ENCODE measurements around the gene DNAJC17. TPM values are rescaled to one million over a fixed set of nuclear protein-coding genes. Genes with fewer than 3 reads are reported as not detected.

The DNAJC17 gene
- polyA plus RNA-seq, 2 of the 4 experiments (the other 2 are of a cell fraction): 22.3 to 24.4 TPM

DNA sequence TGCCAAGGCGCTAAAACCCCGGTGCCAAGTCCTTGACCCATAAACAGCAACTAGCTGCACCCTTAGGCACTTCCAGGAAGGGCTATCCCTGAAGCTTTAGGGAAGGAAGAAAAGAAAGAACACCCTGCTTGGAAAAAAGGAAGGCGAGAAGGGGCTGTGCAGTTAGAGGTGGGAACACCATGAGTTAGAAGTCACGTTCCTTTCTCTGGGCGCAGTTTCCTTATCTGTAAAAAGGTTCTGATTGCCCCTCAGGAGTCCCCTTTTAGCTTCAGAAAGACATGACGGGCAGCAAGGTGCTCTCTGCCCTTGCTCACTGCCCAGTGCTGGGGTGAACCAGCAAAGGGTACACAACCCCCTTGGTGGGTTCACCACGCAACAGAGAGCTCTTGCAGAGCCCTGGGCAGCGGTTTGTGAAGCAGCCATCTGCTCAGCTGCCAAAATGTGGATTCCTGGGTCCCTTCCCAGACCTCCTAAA lies 42.6 kb downstream of the DNAJC17 start:
- FAIRE-seq: no peak
- H3K4me2 ChIP-seq: peak overlapping the region; percentile 98
- H3K9me3 ChIP-seq: no peaks in the 10 kb centered on the region
- WGBS (ENCODE audit: missing lambda C conversion rate): 77% methylated on average over 7 of the region's 8 CpGs
- ChIA-PET POLR2A (interaction anchor here (0.9 to 1.4 kb wide), 3 partner anchors 18 to 129 kb away, joined by 3 read pairs; partner anchors contain the start of gene VPS18), CTCF (interaction anchor here (1.4 to 6.1 kb wide), 2 partner anchors 13 to 127 kb away, joined by 5 to 40 read pairs; no protein-coding TSS in a partner anchor)
- H3K4me3 ChIP-seq: peak overlapping the region; percentile 59
- H3K27ac ChIP-seq: peak overlapping the region; percentile 74 to 89; a peak in 5 of 6 replicates
- peaks cover 14% of the 10 kb centered on the region; the same call in 2 of the 3 replicates for H3K4me1 ChIP-seq
- no peak for DNase-seq (ENCODE audit: low read depth in 1 of 2, low spot score in 1 of 2)
- ATAC-seq: 0 out of 6 replicates have a peak, but pooled peaks of 1 of the 2 experiments have one; percentile 1
- TF ChIP-seq, protein P1, sequence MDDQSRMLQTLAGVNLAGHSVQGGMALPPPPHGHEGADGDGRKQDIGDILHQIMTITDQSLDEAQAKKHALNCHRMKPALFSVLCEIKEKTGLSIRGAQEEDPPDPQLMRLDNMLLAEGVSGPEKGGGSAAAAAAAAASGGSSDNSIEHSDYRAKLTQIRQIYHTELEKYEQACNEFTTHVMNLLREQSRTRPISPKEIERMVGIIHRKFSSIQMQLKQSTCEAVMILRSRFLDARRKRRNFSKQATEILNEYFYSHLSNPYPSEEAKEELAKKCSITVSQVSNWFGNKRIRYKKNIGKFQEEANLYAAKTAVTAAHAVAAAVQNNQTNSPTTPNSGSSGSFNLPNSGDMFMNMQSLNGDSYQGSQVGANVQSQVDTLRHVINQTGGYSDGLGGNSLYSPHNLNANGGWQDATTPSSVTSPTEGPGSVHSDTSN (IDR thresholded peaks at IDR 0.05): no peak
- TF ChIP-seq CBX8 (IDR thresholded peaks at IDR 0.05) (no peak), SREBF2 (IDR thresholded peaks at IDR 0.05) (no peak), NPAS2 (CRISPR knock-in tag; IDR thresholded peaks at IDR 0.05; ENCODE audit: borderline replicate concordance) (no peak), FOSL2 (IDR thresholded peaks at IDR 0.05) (no peak), FOSL2 (CRISPR knock-in tag; IDR thresholded peaks at IDR 0.05) (no peak), FOSB (CRISPR knock-in tag; IDR thresholded peaks at IDR 0.05) (no peak), HOXB13 (CRISPR knock-in tag; IDR thresholded peaks at IDR 0.05; ENCODE audit: low read depth) (no peak), NFE2L2 (conservative IDR thresholded peaks at IDR 0.05; ENCODE audit: low read length) (no peak), ZSCAN20 (CRISPR knock-in tag; IDR thresholded peaks at IDR 0.05) (no peak)

DNA sequence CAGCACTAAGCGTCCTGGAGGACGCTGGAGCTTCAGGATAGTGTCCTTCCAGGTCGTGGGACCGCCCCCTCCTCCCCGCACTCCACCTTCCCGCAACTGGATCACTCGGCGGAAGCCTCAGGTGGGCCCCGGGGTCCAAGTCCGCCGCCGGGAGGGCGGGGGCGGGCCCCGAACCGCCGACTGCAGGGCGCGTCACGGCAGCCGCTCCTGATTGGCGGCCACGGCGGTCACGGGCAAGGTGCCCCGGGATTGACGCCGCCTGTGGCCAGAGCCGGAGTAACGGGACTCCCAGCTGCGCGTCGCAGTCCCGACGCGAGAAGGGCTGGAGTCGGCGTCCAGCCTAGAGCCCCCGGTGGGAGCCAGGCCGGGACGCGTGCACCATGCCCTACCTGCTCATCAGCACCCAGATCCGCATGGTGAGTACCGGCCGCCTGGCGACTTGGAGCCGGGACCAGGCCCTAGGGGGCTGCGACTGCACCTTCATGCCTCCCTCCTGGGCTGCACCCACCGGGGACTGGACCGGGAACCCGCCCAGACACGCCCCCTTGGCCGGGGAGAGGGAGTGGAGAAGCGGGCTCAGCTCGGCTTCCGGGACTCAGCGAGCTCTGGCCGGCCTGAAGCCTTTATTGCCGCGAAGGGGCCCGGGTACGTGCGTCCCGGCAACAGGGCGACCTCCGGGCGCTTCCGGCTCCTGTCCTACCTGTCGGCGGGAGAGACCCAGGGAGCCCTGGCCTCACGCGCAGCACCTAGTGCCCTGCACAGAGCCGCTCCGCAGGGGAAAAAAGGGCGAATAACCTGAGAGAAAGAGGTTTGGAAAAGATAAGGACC lies 43.3 kb downstream of the DNAJC17 start, which contains the start of gene GCHFR:
TSS of gene GCHFR (plus strand) at position 268 of the 828 bp plus-strand sequence. CDS start at position 381, 113 bp downstream.
- peak; percentile 78 to 86 for ATAC-seq
- peaks cover 14% of the 10 kb centered on the region; the same call in 2 of the 3 replicates for H3K4me1 ChIP-seq
- peak within 1 kb of the TSS; percentile 59 for H3K4me3 ChIP-seq
- peak; percentile 67 to 73 for DNase-seq (ENCODE audit: low read depth in 1 of 2, low spot score in 1 of 2)
- WGBS (ENCODE audit: missing lambda C conversion rate): 22% methylated on average over 35 of the region's 75 CpGs
- no peaks in the 10 kb centered on the region for H3K9me3 ChIP-seq
- peak within 1 kb of the TSS; percentile 98 for H3K4me2 ChIP-seq
- no peak for FAIRE-seq
- ChIA-PET POLR2A (interaction anchor here (0.9 to 1.4 kb wide), 3 partner anchors 19 to 128 kb away, joined by 3 read pairs; partner anchors contain the start of gene RAD51), CTCF (interaction anchor here (0.7 to 6.1 kb wide), 5 partner anchors 14 to 128 kb away, joined by 3 to 40 read pairs (median 5); partner anchors contain the start of gene RHOV)
- peak within 1 kb of the TSS; percentile 74 to 89 for H3K27ac ChIP-seq
- TF ChIP-seq, protein P2, sequence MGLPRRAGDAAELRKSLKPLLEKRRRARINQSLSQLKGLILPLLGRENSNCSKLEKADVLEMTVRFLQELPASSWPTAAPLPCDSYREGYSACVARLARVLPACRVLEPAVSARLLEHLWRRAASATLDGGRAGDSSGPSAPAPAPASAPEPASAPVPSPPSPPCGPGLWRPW (IDR thresholded peaks at IDR 0.05): no peak
- TF ChIP-seq, protein P3, sequence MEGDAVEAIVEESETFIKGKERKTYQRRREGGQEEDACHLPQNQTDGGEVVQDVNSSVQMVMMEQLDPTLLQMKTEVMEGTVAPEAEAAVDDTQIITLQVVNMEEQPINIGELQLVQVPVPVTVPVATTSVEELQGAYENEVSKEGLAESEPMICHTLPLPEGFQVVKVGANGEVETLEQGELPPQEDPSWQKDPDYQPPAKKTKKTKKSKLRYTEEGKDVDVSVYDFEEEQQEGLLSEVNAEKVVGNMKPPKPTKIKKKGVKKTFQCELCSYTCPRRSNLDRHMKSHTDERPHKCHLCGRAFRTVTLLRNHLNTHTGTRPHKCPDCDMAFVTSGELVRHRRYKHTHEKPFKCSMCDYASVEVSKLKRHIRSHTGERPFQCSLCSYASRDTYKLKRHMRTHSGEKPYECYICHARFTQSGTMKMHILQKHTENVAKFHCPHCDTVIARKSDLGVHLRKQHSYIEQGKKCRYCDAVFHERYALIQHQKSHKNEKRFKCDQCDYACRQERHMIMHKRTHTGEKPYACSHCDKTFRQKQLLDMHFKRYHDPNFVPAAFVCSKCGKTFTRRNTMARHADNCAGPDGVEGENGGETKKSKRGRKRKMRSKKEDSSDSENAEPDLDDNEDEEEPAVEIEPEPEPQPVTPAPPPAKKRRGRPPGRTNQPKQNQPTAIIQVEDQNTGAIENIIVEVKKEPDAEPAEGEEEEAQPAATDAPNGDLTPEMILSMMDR (IDR thresholded peaks at IDR 0.05): peak; percentile 20; the same call in 1 of the 3 replicates
- no peak for TF ChIP-seq MYC (IDR thresholded peaks at IDR 0.05; ENCODE audit: borderline replicate concordance, low read length)
- TF ChIP-seq, protein P4, sequence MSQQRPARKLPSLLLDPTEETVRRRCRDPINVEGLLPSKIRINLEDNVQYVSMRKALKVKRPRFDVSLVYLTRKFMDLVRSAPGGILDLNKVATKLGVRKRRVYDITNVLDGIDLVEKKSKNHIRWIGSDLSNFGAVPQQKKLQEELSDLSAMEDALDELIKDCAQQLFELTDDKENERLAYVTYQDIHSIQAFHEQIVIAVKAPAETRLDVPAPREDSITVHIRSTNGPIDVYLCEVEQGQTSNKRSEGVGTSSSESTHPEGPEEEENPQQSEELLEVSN (IDR thresholded peaks at IDR 0.05; ENCODE audit: borderline replicate concordance, low read depth): 0 out of 2 replicates have a peak, but pooled peaks have one; percentile 51
- TF ChIP-seq BHLHE40 (IDR thresholded peaks at IDR 0.05; ENCODE audit: low read depth, low read length): no peak
- TF ChIP-seq POLR2A (IDR thresholded peaks at IDR 0.05; ENCODE audit: low read length): 0 out of 2 replicates have a peak, but pooled peaks have one; percentile 6
- TF ChIP-seq CBX8 (IDR thresholded peaks at IDR 0.05): no peak
- TF ChIP-seq HDAC2 (IDR thresholded peaks at IDR 0.05): no peak

All from A549 (cell line).